Measurements from ENCODE around the gene ROGDI.

DNA sequence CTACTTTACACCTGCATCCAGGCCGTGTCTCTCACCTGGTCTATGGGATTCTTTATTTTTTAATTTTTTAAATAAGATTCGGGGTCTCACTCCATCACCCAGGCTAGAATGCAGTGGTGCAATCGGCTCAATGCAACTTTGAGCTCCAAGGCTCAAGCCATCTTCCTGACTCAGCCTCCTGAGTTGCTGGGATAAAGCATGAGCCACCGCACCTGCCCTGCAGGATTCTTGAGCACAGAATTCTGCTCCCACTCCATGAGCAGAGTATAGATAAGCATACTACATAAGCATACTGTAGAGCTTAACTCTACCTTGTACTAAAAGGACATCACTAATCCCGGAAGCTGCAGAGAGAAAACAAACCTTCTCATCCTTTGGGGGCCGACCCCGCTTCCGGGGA lies 29.2 kb upstream of the ROGDI start:
- TF ChIP-seq, protein P1, sequence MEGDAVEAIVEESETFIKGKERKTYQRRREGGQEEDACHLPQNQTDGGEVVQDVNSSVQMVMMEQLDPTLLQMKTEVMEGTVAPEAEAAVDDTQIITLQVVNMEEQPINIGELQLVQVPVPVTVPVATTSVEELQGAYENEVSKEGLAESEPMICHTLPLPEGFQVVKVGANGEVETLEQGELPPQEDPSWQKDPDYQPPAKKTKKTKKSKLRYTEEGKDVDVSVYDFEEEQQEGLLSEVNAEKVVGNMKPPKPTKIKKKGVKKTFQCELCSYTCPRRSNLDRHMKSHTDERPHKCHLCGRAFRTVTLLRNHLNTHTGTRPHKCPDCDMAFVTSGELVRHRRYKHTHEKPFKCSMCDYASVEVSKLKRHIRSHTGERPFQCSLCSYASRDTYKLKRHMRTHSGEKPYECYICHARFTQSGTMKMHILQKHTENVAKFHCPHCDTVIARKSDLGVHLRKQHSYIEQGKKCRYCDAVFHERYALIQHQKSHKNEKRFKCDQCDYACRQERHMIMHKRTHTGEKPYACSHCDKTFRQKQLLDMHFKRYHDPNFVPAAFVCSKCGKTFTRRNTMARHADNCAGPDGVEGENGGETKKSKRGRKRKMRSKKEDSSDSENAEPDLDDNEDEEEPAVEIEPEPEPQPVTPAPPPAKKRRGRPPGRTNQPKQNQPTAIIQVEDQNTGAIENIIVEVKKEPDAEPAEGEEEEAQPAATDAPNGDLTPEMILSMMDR (IDR thresholded peaks at IDR 0.05) = no peak
- TF ChIP-seq POLR2AphosphoS5 (IDR thresholded peaks at IDR 0.05) = no peak

Data from suprapubic skin (tissue), 3 donors.